Measurements from ENCODE around the gene TP53I13. TPM values are rescaled to one million over a fixed set of nuclear protein-coding genes. Genes with fewer than 3 reads are reported as not detected.

The TP53I13 gene
- total and polyA plus RNA-seq, 10 of the 15 experiments (the other 5 are each of a cell fraction or from before 2014, with no cell fraction given): 0.31 to 45.1 (median 19.5) TPM; not detected in 1

DNA sequence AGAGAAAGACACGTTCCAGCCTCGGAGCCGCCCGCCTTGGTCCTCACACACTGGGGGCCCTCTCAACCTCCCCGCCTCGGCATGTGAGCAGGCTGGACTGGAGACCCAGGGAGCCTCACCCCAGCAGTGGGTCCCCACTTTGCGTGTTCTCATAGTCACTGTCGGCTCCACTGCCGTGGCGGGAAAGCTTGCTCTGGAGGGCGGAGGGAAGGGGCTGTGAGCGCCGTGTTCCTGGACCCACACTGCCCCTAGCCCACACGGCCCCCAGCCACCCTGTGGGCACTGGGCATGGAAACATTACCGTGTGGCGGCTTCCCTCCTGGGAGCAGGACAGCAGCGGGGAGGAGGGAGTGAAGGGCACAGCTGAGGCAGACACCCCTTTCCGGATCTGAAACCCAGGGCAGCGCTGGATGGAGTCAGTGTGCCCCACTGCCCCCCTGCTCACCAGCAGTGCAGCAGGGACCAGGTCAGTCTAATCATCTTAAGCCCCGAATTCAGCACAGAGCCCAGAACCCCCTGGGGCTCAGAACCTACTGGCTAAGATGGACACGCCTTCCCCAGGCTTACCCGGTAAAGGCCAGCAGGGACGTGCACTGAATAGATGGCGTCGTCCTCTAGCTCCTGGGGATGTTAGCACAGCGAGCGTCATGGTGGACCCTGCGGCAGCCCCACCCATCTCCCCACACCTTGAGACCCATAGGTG is 7.2 kb downstream of the TP53I13 start:
- SMC1A ChIA-PET (ENCODE audit: uncharacterized antibody, unreplicated experiment): interaction anchor here (1.3 to 1.5 kb wide), 2 partner anchors 42 to 206 kb away, joined by 3 to 4 read pairs; no protein-coding TSS in a partner anchor
- TF ChIP-seq ZNF274 (IDR thresholded peaks at IDR 0.05; ENCODE audit: insufficient read depth, insufficient read length): no peak
- TF ChIP-seq, protein P1, sequence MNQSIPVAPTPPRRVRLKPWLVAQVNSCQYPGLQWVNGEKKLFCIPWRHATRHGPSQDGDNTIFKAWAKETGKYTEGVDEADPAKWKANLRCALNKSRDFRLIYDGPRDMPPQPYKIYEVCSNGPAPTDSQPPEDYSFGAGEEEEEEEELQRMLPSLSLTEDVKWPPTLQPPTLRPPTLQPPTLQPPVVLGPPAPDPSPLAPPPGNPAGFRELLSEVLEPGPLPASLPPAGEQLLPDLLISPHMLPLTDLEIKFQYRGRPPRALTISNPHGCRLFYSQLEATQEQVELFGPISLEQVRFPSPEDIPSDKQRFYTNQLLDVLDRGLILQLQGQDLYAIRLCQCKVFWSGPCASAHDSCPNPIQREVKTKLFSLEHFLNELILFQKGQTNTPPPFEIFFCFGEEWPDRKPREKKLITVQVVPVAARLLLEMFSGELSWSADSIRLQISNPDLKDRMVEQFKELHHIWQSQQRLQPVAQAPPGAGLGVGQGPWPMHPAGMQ (IDR thresholded peaks at IDR 0.05; ENCODE audit: borderline replicate concordance): no peak
- no peak for TF ChIP-seq ZNF24 (IDR thresholded peaks at IDR 0.05)
- TF ChIP-seq MTA3 (IDR thresholded peaks at IDR 0.05; ENCODE audit: borderline replicate concordance, low read length): no peak
- no peak for TF ChIP-seq KLF5 (IDR thresholded peaks at IDR 0.05; ENCODE audit: partially characterized antibody)
- no peak for TF ChIP-seq FOXM1 (IDR thresholded peaks at IDR 0.05; ENCODE audit: low read depth, low read length)
- no peak for TF ChIP-seq SP1 (IDR thresholded peaks at IDR 0.05; ENCODE audit: low read depth, low read length)
- no peak for TF ChIP-seq SPI1 (IDR thresholded peaks at IDR 0.05; ENCODE audit: borderline replicate concordance, insufficient read depth, low read depth, low read length)
- TF ChIP-seq LARP7 (IDR thresholded peaks at IDR 0.05): no peak
- no peak for TF ChIP-seq CEBPB (IDR thresholded peaks at IDR 0.05; ENCODE audit: borderline replicate concordance in 1 of 2, low read depth in 2 of 2, low read length in 2 of 2)
- no peak for TF ChIP-seq RCOR1 (conservative IDR thresholded peaks at IDR 0.05; ENCODE audit: low read depth, low read length)
- TF ChIP-seq, protein P2, sequence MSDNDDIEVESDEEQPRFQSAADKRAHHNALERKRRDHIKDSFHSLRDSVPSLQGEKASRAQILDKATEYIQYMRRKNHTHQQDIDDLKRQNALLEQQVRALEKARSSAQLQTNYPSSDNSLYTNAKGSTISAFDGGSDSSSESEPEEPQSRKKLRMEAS (IDR thresholded peaks at IDR 0.05; ENCODE audit: low read depth, low read length): no peak
- TF ChIP-seq SMAD5 (IDR thresholded peaks at IDR 0.05; ENCODE audit: low read depth): no peak
- TF ChIP-seq, protein P3, sequence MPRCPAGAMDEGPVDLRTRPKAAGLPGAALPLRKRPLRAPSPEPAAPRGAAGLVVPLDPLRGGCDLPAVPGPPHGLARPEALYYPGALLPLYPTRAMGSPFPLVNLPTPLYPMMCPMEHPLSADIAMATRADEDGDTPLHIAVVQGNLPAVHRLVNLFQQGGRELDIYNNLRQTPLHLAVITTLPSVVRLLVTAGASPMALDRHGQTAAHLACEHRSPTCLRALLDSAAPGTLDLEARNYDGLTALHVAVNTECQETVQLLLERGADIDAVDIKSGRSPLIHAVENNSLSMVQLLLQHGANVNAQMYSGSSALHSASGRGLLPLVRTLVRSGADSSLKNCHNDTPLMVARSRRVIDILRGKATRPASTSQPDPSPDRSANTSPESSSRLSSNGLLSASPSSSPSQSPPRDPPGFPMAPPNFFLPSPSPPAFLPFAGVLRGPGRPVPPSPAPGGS (IDR thresholded peaks at IDR 0.05; ENCODE audit: borderline replicate concordance, insufficient read depth, low read depth, low read length, poor library complexity, severe bottlenecking): no peak
- TF ChIP-seq BHLHE40 (IDR thresholded peaks at IDR 0.05; ENCODE audit: borderline replicate concordance in 1 of 2, low read depth in 2 of 2, low read length in 1 of 2): no peak
- TF ChIP-seq, protein P4, sequence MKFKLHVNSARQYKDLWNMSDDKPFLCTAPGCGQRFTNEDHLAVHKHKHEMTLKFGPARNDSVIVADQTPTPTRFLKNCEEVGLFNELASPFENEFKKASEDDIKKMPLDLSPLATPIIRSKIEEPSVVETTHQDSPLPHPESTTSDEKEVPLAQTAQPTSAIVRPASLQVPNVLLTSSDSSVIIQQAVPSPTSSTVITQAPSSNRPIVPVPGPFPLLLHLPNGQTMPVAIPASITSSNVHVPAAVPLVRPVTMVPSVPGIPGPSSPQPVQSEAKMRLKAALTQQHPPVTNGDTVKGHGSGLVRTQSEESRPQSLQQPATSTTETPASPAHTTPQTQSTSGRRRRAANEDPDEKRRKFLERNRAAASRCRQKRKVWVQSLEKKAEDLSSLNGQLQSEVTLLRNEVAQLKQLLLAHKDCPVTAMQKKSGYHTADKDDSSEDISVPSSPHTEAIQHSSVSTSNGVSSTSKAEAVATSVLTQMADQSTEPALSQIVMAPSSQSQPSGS (IDR thresholded peaks at IDR 0.05; ENCODE audit: low read length): no peak
- TF ChIP-seq DPF2 (IDR thresholded peaks at IDR 0.05): no peak
- no peak for TF ChIP-seq SUPT20H (IDR thresholded peaks at IDR 0.05; ENCODE audit: borderline replicate concordance, control insufficient read depth, low read depth, low read length)

More for the DNA sequence above, 7.2 kb downstream of the TP53I13 start:
- Histone ChIP-seq H4K20me1 (ENCODE audit: control insufficient read depth, insufficient read depth) (no peaks in the 10 kb centered on the region), H3K4me3 (no peak overlapping the region), H3K9me3 (replicated peaks; ENCODE audit: control insufficient read depth, insufficient read depth, low read length) (no peaks in the 10 kb centered on the region), H3K9ac (ENCODE audit: control insufficient read depth, insufficient read depth, low read length) (no peak overlapping the region), H3K4me1 (ENCODE audit: control insufficient read depth, insufficient read depth, low read length) (0 out of 2 replicates have a peak, but pooled peaks cover 7% of the 10 kb centered on the region), H3K27me3 (replicated peaks in 1 of 2; ENCODE audit: control insufficient read depth in 2 of 2, insufficient read depth in 2 of 2, low read length in 1 of 2) (no peaks in the 10 kb centered on the region), H3K79me2 (ENCODE audit: control insufficient read depth, insufficient read depth, low read length) (no peaks in the 10 kb centered on the region), H3K4me2 (ENCODE audit: control insufficient read depth, insufficient read depth) (no peak overlapping the region), H3K27ac (ENCODE audit: control insufficient read depth, insufficient read depth) (no peak overlapping the region), H2AFZ (ENCODE audit: control insufficient read depth, low read depth, low read length) (no peak overlapping the region), H3K36me3 (ENCODE audit: control insufficient read depth in 2 of 2, insufficient read depth in 2 of 2, low read length in 1 of 2) (peaks cover 8 to 19% of the 10 kb centered on the region in 2 experiments; a peak in 3 of 4 replicates)
- in situ Hi-C loops (cut with MboI) (no loop called here), intact Hi-C loops (cut with micrococcal nuclease; ENCODE audit: unreplicated experiment) (no loop called here)
- ChIA-PET CTCF (interaction anchor here (0.8 to 2.4 kb wide), 3 partner anchors 12 to 17 kb away, joined by 3 to 15 read pairs (median 3); partner anchors contain the start of gene ANKRD13B), RAD21 (ENCODE audit: unreplicated experiment) (interaction anchor here (2.3 kb wide), 1 partner anchor 16 kb away, joined by 9 read pairs; no protein-coding TSS in a partner anchor), POLR2A (interaction anchor here (1.0 kb wide), 1 partner anchor 13 kb away, joined by 4 read pairs; no protein-coding TSS in a partner anchor)
- WGBS (ENCODE audit: insufficient coverage, insufficient replicate concordance, low lambda C conversion rate, missing lambda C conversion rate): 89% methylated on average over 28 of the region's 28 CpGs
- no peak for ATAC-seq
- no peak for FAIRE-seq
- no peak for DNase-seq (ENCODE audit: low read depth, low spot score)
- no TSS peak for BruUV-seq (replicated peaks)
